Endothelial cell of umbilical vein (primary cell): Measurements from ENCODE around the gene HAND2. TPM values are rescaled to one million over a fixed set of nuclear protein-coding genes. Genes with fewer than 3 reads are reported as not detected.

Experiments
- BruUV-seq: library from RNA; stranded (reverse); fragments of 400-500 nt; replicated peaks from 2 replicates; lab custom pipeline; 2021; lab: Mats Ljungman, UMichigan
- CTCF ChIA-PET: fragments of 300-600, 350-600 bp; sonication (Branson Sonifier 250); formaldehyde crosslinking; loops from one replicate; lab custom pipeline; 2021; ENCODE audit warnings: antibody characterized with exemption, inconsistent platforms; lab: Charles Lee
- POLR2A ChIA-PET: fragments of 300-600, 350-600 bp; sonication (Branson Sonifier 250); formaldehyde crosslinking; loops from one replicate; lab custom pipeline; 2021; ENCODE audit warnings: antibody characterized with exemption, inconsistent platforms; lab: Charles Lee
- DNase-seq: peaks from one replicate; pipeline ENCODE4 v3.0.0-alpha.2; 2011; ENCODE audit warnings: low read depth, low spot score
- FAIRE-seq: peaks from 2 replicates; lab custom pipeline; 2011; peaks lifted over from hg19 to GRCh38; lab: Jason Lieb, UNC
- H2AFZ ChIP-seq: 2 replicates; pipeline ENCODE4 v1.6.0; 2012; ENCODE audit warnings: low read depth, low read length, control low read depth, inconsistent platforms
- H3K27ac ChIP-seq: 2 replicates; pipeline ENCODE4 v1.5.1; 2011; ENCODE audit warnings: low read depth, mild to moderate bottlenecking, control low read depth, low read length, moderate library complexity; ENCODE audit not compliant: insufficient read depth
- H3K27me3 ChIP-seq, 2 experiments: 2 replicates each; pipeline versions ENCODE4 v1.6.0 to v1.6.1; 2011; ENCODE audit warnings: low read length in 2 of 2, mixed read lengths in 1 of 2; ENCODE audit not compliant: control insufficient read depth in 2 of 2, insufficient read depth in 2 of 2
- H3K36me3 ChIP-seq, 2 experiments: 2 replicates in 1 of 2; 3 replicates in 1 of 2; pipeline ENCODE4 v1.5.1; 2011; ENCODE audit warnings: low read length in 2 of 2, mild to moderate bottlenecking in 1 of 2, moderate library complexity in 1 of 2; ENCODE audit not compliant: control insufficient read depth in 2 of 2, insufficient read depth in 2 of 2; ENCODE audit errors: extremely low read depth in 1 of 2
- H3K4me1 ChIP-seq: 3 replicates; pipeline ENCODE4 v1.5.1; 2011; ENCODE audit warnings: mild to moderate bottlenecking, low read length; ENCODE audit not compliant: control insufficient read depth, insufficient read depth; ENCODE audit errors: extremely low read depth
- H3K4me2 ChIP-seq: 2 replicates; pipeline ENCODE4 v1.6.1; 2011; ENCODE audit warnings: low read length, control low read depth, mixed read lengths; ENCODE audit not compliant: insufficient read depth
- H3K4me3 ChIP-seq, 3 experiments: fragments of 200-600 bp in 1 of 3; sonication (generic), shearing (Covaris generic) in 1 of 3; replicated peaks in 1 of 3; 2 replicates each; pipeline ENCODE4 v1.5.1; 2011 to 2016; ENCODE audit warnings: control low read depth in 3 of 3, low read length in 3 of 3, mild to moderate bottlenecking in 2 of 3, inconsistent platforms in 1 of 3, low read depth in 1 of 3, moderate library complexity in 1 of 3; ENCODE audit not compliant: insufficient read depth in 1 of 3
- H3K79me2 ChIP-seq: 2 replicates; pipeline ENCODE4 v1.6.0; 2012; ENCODE audit warnings: low read length, inconsistent platforms; ENCODE audit not compliant: control insufficient read depth, insufficient read depth
- H3K9ac ChIP-seq: replicated peaks from 2 replicates; pipeline ENCODE3; 2011; ENCODE audit warnings: low read length, control low read depth; ENCODE audit not compliant: insufficient read depth; ENCODE audit errors: extremely low read depth
- H3K9me1 ChIP-seq: replicated peaks from 3 replicates; pipeline ENCODE4 v1.6.0; 2011; ENCODE audit warnings: mild to moderate bottlenecking, low read length; ENCODE audit not compliant: control insufficient read depth, insufficient read depth; ENCODE audit errors: extremely low read depth
- H3K9me3 ChIP-seq: replicated peaks from 2 replicates; pipeline ENCODE4 v1.5.1; 2012; ENCODE audit warnings: low read length, inconsistent platforms; ENCODE audit not compliant: control insufficient read depth, insufficient read depth
- H4K20me1 ChIP-seq: replicated peaks from 2 replicates; pipeline ENCODE3; 2011; ENCODE audit warnings: mild to moderate bottlenecking, low read length; ENCODE audit not compliant: control insufficient read depth, insufficient read depth; ENCODE audit errors: extremely low read depth
- EZH2 ChIP-seq: IDR thresholded peaks from 2 replicates; pipeline ENCODE4 v1.6.1; 2012; ENCODE audit warnings: borderline replicate concordance, low read depth, mild to moderate bottlenecking, moderate library complexity, low read length, inconsistent platforms; ENCODE audit not compliant: severe bottlenecking
- FOS ChIP-seq: IDR thresholded peaks from 2 replicates; pipeline ENCODE4 v1.6.1; 2011; ENCODE audit warnings: mild to moderate bottlenecking, low read length, moderate library complexity, borderline replicate concordance; ENCODE audit not compliant: insufficient read depth
- GATA2 ChIP-seq: IDR thresholded peaks from 2 replicates; pipeline ENCODE4 v1.7.0; 2011; ENCODE audit warnings: low read depth, mild to moderate bottlenecking, moderate library complexity, mixed read lengths, low read length; ENCODE audit not compliant: insufficient read length, insufficient read depth
- JUN ChIP-seq: IDR thresholded peaks from 2 replicates; pipeline ENCODE4 v1.6.1; 2011; ENCODE audit warnings: borderline replicate concordance, low read depth; ENCODE audit not compliant: insufficient read length, insufficient read depth
- MYC ChIP-seq: IDR thresholded peaks from one replicate; pipeline ENCODE4 v1.6.1; 2011; ENCODE audit warnings: mild to moderate bottlenecking, low read depth, low read length
- POLR2A ChIP-seq: IDR thresholded peaks from 2 replicates; pipeline ENCODE4 v1.6.1; 2012; ENCODE audit warnings: low read depth, mild to moderate bottlenecking, control low read depth, low read length
- POLR2AphosphoS5 ChIP-seq: IDR thresholded peaks from 2 replicates; pipeline ENCODE4 v1.6.1; 2012; ENCODE audit warnings: low read depth, mild to moderate bottlenecking, control low read depth, low read length, moderate library complexity; ENCODE audit not compliant: insufficient read depth
- dilution Hi-C: fragments of 300-500 bp; cut with MboI; formaldehyde crosslinking; loops from one replicate; pipeline ENCODE4 v1.15.0; 2019; ENCODE audit warnings: low sequenced_read_pairs; ENCODE audit not compliant: extremely low pct_ligation_motif_present
- intact Hi-C: fragments of 100-400 bp; cut with micrococcal nuclease; formaldehyde crosslinking; loops from one replicate; pipeline ENCODE4 v1.10.0; 2022
- polyA plus RNA-seq, 4 experiments: library from polyadenylated mRNA; depleted of rRNA in 3 of 4; stranded (reverse) in 3 of 4; unstranded in 1 of 4; fragments of >200 nt; gene quantifications; 2 replicates each; pipeline versions ENCODE4 v1.2.1 to v1.2.3, GENCODE V29; 2011 to 2012; ENCODE audit warnings: missing spikeins in 1 of 4
- total RNA-seq: library from RNA; stranded (reverse); gene quantifications from 2 replicates; pipeline ENCODE4 v1.2.3, GENCODE V29; 2021
- TF ChIP-seq, protein P1 (sequence below), 2 donors: IDR thresholded peaks; 1 replicate in 1 of 2; 2 replicates in 1 of 2; pipeline ENCODE4 v1.5.1; 2011; ENCODE audit warnings: low read length in 2 of 2, mild to moderate bottlenecking in 2 of 2, moderate library complexity in 2 of 2, control low read depth in 1 of 2, inconsistent platforms in 1 of 2, low read depth in 1 of 2; ENCODE audit not compliant: insufficient read depth in 1 of 2; ENCODE audit errors: extremely low read depth in 1 of 2
- TF ChIP-seq, protein P2 (sequence below): IDR thresholded peaks from 2 replicates; pipeline ENCODE4 v1.6.1; 2011; ENCODE audit not compliant: insufficient read depth, insufficient read length

The HAND2 gene
- total and polyA plus RNA-seq, 2 donors (not counting 3 experiments of a cell fraction or from before 2014, with no cell fraction given), result not detected

GRCh38 chr4:173532725-173533511 lies 2.9 kb upstream of the HAND2 start:
- POLR2A ChIA-PET, result no interaction called here
- intact Hi-C loops, result no loop called here
- H3K4me2 ChIP-seq, result no peak overlapping the region
- no peaks in the 10 kb centered on the region for H4K20me1 ChIP-seq
- no peak overlapping the region for H3K27ac ChIP-seq
- dilution Hi-C loops, result no loop called here
- no peaks in the 10 kb centered on the region for H3K9me3 ChIP-seq
- CTCF ChIA-PET, result no interaction called here
- H3K27me3 ChIP-seq, result peaks cover 81 to 94% of the 10 kb centered on the region in 2 experiments
- no peak for DNase-seq
- TF ChIP-seq JUN (no peak), FOS (no peak), EZH2 (no peak), POLR2AphosphoS5 (no peak), POLR2A (no peak), MYC (no peak), GATA2 (no peak)
- TF ChIP-seq, protein P1, sequence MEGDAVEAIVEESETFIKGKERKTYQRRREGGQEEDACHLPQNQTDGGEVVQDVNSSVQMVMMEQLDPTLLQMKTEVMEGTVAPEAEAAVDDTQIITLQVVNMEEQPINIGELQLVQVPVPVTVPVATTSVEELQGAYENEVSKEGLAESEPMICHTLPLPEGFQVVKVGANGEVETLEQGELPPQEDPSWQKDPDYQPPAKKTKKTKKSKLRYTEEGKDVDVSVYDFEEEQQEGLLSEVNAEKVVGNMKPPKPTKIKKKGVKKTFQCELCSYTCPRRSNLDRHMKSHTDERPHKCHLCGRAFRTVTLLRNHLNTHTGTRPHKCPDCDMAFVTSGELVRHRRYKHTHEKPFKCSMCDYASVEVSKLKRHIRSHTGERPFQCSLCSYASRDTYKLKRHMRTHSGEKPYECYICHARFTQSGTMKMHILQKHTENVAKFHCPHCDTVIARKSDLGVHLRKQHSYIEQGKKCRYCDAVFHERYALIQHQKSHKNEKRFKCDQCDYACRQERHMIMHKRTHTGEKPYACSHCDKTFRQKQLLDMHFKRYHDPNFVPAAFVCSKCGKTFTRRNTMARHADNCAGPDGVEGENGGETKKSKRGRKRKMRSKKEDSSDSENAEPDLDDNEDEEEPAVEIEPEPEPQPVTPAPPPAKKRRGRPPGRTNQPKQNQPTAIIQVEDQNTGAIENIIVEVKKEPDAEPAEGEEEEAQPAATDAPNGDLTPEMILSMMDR (IDR thresholded peaks at IDR 0.05; ENCODE audit: extremely low read depth in 1 of 2, insufficient read depth in 1 of 2, low read depth in 1 of 2, low read length in 2 of 2), result no peak
- TF ChIP-seq, protein P2, sequence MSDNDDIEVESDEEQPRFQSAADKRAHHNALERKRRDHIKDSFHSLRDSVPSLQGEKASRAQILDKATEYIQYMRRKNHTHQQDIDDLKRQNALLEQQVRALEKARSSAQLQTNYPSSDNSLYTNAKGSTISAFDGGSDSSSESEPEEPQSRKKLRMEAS, result no peak
- no peak overlapping the region for H3K4me3 ChIP-seq
- BruUV-seq, result no TSS peak
- no peak overlapping the region for H3K9ac ChIP-seq
- H2AFZ ChIP-seq, result no peak overlapping the region
- H3K9me1 ChIP-seq, result no peaks in the 10 kb centered on the region
- H3K4me1 ChIP-seq, result peaks cover 3% of the 10 kb centered on the region
- no peaks in the 10 kb centered on the region for H3K79me2 ChIP-seq
- H3K36me3 ChIP-seq, result no peaks in the 10 kb centered on the region
- FAIRE-seq, result no peak
